AG04450 (cell line): ENCODE data around the gene LCN2. TPM values are rescaled to one million over a fixed set of nuclear protein-coding genes. Genes with fewer than 3 reads are reported as not detected.

ENCODE experiments used
- CTCF ChIA-PET: fragments of 300-600, 350-600 bp; formaldehyde crosslinking; extraction: SDS; loops from one replicate; lab custom pipeline; 2022; ENCODE audit warnings: antibody characterized with exemption, inconsistent platforms; lab: Charles Lee
- POLR2A ChIA-PET: fragments of 350-600 bp; formaldehyde crosslinking; extraction: SDS; loops from one replicate; lab custom pipeline; 2021; ENCODE audit warnings: antibody characterized with exemption, inconsistent platforms; lab: Yijun Ruan, JAX
- DNase-seq: peaks from one replicate; pipeline ENCODE4 v3.0.0-alpha.2; 2011; ENCODE audit warnings: low read depth, low spot score
- H3K27ac ChIP-seq: one replicate; pipeline ENCODE4 v1.5.1; 2012; ENCODE audit warnings: low read depth, low read length, control low read depth
- H3K27me3 ChIP-seq: one replicate; pipeline ENCODE4 v1.6.0; 2012; ENCODE audit warnings: low read length; ENCODE audit not compliant: control insufficient read depth, insufficient read depth
- H3K4me3 ChIP-seq: 2 replicates; pipeline ENCODE4 v1.5.1; 2011; ENCODE audit warnings: mild to moderate bottlenecking, low read depth, low read length, control low read depth
- H3K9me3 ChIP-seq: 2 replicates; pipeline ENCODE4 v1.5.1; 2012; ENCODE audit warnings: low read length; ENCODE audit not compliant: control insufficient read depth, insufficient read depth
- CTCF ChIP-seq: IDR thresholded peaks from 2 replicates; pipeline ENCODE4 v1.5.1; 2011; ENCODE audit warnings: low read depth, low read length, control low read depth, inconsistent platforms
- polyA plus RNA-seq: library from polyadenylated mRNA; depleted of rRNA; stranded (reverse); fragments of >200 nt; gene quantifications from 2 replicates; pipeline ENCODE4 v1.2.3, GENCODE V29; 2011

LCN2 gene
- polyA plus RNA-seq, 1 experiment: not detected

- Histone ChIP-seq H3K9me3 (no peaks in the 10 kb centered on the region; the same call in 1 of the 2 replicates), H3K27ac (no peak overlapping the region), H3K27me3 (peaks cover 13% of the 10 kb centered on the region), H3K4me3 (no peak overlapping the region)
- ChIA-PET CTCF (no interaction called here), POLR2A (no interaction called here)
- DNase-seq: no peak
- no peak for TF ChIP-seq CTCF
These were observed 3.3 kb upstream of the LCN2 start for GRCh38 chr9:128145951-128146351.

DNA sequence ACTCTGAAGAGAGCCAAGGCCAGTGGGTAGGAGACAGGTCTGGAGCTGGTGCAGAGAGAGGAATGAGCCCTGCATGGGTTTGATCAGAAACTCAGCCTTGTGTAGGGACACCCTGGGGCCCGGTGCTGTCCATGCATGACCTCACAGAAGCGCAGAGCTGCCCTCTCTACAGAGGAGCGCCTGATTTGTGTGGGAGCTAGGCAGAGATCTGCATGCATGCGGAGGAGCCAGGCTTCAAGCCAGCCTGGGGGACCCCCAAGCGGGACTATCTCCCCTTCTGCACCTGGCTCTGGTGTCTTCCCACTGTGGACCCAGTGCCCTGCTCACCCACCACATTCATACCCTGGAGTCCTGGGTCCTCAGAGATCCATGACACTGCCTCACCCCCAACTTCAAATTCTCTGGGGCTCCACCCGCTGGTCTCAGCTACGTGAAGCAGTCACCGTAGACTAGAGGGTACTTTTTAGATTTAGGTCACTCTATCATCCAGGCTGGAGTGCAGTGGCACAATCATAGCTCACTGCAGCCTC, 2.6 kb upstream of the LCN2 start:
- no peak for DNase-seq
- Histone ChIP-seq H3K9me3 (no peaks in the 10 kb centered on the region; the same call in 1 of the 2 replicates), H3K27ac (no peak overlapping the region), H3K4me3 (no peak overlapping the region), H3K27me3 (peaks cover 13% of the 10 kb centered on the region)
- TF ChIP-seq CTCF: no peak
- POLR2A ChIA-PET: interaction anchor here (0.6 kb wide), 1 partner anchor 18 kb away, joined by 3 read pairs; no protein-coding TSS in a partner anchor
- CTCF ChIA-PET: no interaction called here

GRCh38 chr9:128148509-128149000, 698 bp upstream of the LCN2 start:
- DNase-seq: no peak
- CTCF ChIA-PET: no interaction called here
- Histone ChIP-seq H3K27ac (no peak overlapping the region), H3K27me3 (peaks cover 12% of the 10 kb centered on the region), H3K4me3 (no peak overlapping the region), H3K9me3 (no peaks in the 10 kb centered on the region; the same call in 1 of the 2 replicates)
- no peak for TF ChIP-seq CTCF
- POLR2A ChIA-PET: no interaction called here

DNA sequence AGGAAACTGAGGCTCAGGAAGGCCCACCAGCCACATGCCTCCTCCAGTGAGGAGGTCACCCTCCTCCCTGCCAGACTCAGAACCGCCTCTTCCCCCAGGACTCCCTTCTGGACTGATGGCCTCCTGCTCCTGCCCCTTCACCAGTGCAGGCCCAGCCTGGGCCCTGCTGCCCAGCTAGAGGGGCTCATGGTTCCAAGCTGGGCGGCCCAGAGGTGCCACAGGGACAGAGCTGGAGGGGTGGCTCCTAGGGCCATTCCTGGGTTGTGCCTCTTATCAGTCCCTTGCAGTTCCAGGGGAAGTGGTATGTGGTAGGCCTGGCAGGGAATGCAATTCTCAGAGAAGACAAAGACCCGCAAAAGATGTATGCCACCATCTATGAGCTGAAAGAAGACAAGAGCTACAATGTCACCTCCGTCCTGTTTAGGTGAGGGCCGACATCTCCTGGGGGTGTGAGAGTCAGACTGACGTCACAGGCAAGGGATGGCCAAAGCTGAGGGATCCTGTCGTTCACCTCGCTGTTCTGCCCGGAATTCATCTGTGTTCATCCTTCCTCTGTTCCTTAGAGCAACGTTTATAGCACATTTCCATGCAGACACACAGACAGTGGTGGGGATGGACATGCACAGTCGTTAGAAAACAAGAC, 819 bp downstream of the LCN2 start:
- peaks cover 5% of the 10 kb centered on the region for H3K27me3 ChIP-seq
- no peak overlapping the region for H3K4me3 ChIP-seq
- no peaks in the 10 kb centered on the region; the same call in 1 of the 2 replicates for H3K9me3 ChIP-seq
- H3K27ac ChIP-seq: no peak overlapping the region
- TF ChIP-seq CTCF: no peak
- CTCF ChIA-PET: no interaction called here
- DNase-seq: no peak
- POLR2A ChIA-PET: interaction anchor here (1.1 kb wide), 1 partner anchor 10 kb away, joined by 3 read pairs; the partner anchor contains the start of gene BBLN
